ENCODE data around the gene PHF20.

DNA sequence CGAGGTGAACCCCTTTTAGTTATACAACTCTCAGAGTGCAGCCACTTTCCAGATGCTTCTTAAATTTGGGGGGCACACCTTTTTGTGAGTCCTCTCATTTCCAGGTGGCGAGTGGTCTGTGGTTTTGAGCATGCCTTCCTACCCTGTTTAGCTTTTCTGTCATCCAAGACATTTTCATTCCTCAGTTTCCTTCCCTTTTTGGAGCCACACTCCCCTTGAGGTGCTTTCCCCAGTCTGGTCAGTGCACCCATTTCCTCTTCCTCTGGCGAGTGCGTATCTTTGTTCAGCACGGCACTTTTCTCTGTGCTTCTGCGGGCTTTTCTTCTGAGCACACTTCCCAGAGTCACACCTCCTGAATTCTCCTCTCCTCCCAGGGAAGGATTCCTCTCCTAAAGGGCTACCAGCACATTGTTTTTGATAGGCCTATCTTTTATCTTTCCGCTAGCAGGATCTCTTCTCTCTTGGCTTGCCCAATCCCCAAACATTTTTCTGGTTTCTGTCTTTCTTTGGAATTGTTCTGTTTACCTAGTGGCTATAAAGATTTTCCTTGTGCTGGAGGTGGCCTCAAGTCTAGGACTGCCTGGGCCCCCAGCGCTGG is 1.4 kb downstream of the PHF20 start:
- no peak for TF ChIP-seq EZH2 (optimal IDR thresholded peaks at IDR 0.05; ENCODE audit: low read depth, low read length)
- TF ChIP-seq, protein P1, sequence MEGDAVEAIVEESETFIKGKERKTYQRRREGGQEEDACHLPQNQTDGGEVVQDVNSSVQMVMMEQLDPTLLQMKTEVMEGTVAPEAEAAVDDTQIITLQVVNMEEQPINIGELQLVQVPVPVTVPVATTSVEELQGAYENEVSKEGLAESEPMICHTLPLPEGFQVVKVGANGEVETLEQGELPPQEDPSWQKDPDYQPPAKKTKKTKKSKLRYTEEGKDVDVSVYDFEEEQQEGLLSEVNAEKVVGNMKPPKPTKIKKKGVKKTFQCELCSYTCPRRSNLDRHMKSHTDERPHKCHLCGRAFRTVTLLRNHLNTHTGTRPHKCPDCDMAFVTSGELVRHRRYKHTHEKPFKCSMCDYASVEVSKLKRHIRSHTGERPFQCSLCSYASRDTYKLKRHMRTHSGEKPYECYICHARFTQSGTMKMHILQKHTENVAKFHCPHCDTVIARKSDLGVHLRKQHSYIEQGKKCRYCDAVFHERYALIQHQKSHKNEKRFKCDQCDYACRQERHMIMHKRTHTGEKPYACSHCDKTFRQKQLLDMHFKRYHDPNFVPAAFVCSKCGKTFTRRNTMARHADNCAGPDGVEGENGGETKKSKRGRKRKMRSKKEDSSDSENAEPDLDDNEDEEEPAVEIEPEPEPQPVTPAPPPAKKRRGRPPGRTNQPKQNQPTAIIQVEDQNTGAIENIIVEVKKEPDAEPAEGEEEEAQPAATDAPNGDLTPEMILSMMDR (IDR thresholded peaks at IDR 0.05; ENCODE audit: low read length): no peak
- TF ChIP-seq EZH2phosphoT487 (IDR thresholded peaks at IDR 0.05; ENCODE audit: low read length): no peak
